Middle frontal gyrus (tissue), 1 donor: Measurements from ENCODE around the gene ACTR10.

Experiments
- DNase-seq: peaks from one replicate; pipeline ENCODE4 v3.0.0-alpha.2; 2015; ENCODE audit warnings: low spot score; ENCODE audit errors: extremely low spot score

ACTR10 gene

GRCh38 chr14:58199726-58200479 is at the start of gene ACTR10:
TSS of gene ACTR10 (plus strand) at chr14:58200149. CDS start at chr14:58200218, 69 bp downstream.
- DNase-seq, result peak; percentile 64

GRCh38 chr14:58150243-58150805 is 49.6 kb upstream of the ACTR10 start:
- no peak for DNase-seq

- DNase-seq, result no peak
These were observed 48.6 kb upstream of the ACTR10 start for GRCh38 chr14:58151133-58152013.

GRCh38 chr14:58152014-58152857 is 47.7 kb upstream of the ACTR10 start, which contains the start of gene ARMH4:
TSS of gene ARMH4 (minus strand) at chr14:58152213. CDS start at chr14:58139358, 12,855 bp downstream.
- DNase-seq, result peak; percentile 73

GRCh38 chr14:58160561-58160960 is 39.4 kb upstream of the ACTR10 start:
- no peak for DNase-seq

GRCh38 chr14:58166005-58166983 is 33.7 kb upstream of the ACTR10 start:
- peak; percentile 60 for DNase-seq

GRCh38 chr14:58167057-58167456 is 32.9 kb upstream of the ACTR10 start:
- DNase-seq, result no peak

GRCh38 chr14:58167891-58168290 is 32.1 kb upstream of the ACTR10 start:
- DNase-seq, result no peak

- no peak for DNase-seq
These were observed 28.9 kb upstream of the ACTR10 start for GRCh38 chr14:58171090-58171489.

- DNase-seq, result no peak
These were observed 22.8 kb upstream of the ACTR10 start for GRCh38 chr14:58177125-58177524.

- DNase-seq, result no peak
These were observed 10.8 kb upstream of the ACTR10 start for GRCh38 chr14:58189176-58189575.

GRCh38 chr14:58191763-58192601 is 8.0 kb upstream of the ACTR10 start:
- DNase-seq, result no peak

GRCh38 chr14:58193542-58193941 is 6.4 kb upstream of the ACTR10 start:
- no peak for DNase-seq

- no peak for DNase-seq
These were observed 3.8 kb upstream of the ACTR10 start for GRCh38 chr14:58196198-58196597.

- no peak for DNase-seq
These were observed 1.9 kb upstream of the ACTR10 start for GRCh38 chr14:58198086-58198485.

GRCh38 chr14:58200480-58200841 is 512 bp downstream of the ACTR10 start:
- DNase-seq, result no peak

- no peak for DNase-seq
These were observed 897 bp downstream of the ACTR10 start for GRCh38 chr14:58200846-58201245.

GRCh38 chr14:58213176-58213575 is 13.2 kb downstream of the ACTR10 start:
- no peak for DNase-seq
